ENCODE results near the gene CCDC9B.

CCDC9B gene

GRCh38 chr15:40282147-40282868 is 58.4 kb downstream of the CCDC9B start:
- no peak overlapping the region for H3K9ac ChIP-seq (ENCODE audit: low read depth, low read length)
- peaks cover 99% of the 10 kb centered on the region for H3K27me3 ChIP-seq (ENCODE audit: insufficient read depth, low read length)
- no peaks in the 10 kb centered on the region for H3K36me3 ChIP-seq (ENCODE audit: insufficient read depth, low read depth, low read length)
- no peaks in the 10 kb centered on the region for H3K9me3 ChIP-seq (ENCODE audit: insufficient read depth, low read depth, low read length)
- H3K4me1 ChIP-seq (ENCODE audit: insufficient read depth, low read length), result peaks cover 19% of the 10 kb centered on the region
- peak overlapping the region; percentile 56; the same call in 1 of the 2 replicates for H3K4me3 ChIP-seq (ENCODE audit: low read length)
- no peak overlapping the region for H3K27ac ChIP-seq (ENCODE audit: low read length)

DNA sequence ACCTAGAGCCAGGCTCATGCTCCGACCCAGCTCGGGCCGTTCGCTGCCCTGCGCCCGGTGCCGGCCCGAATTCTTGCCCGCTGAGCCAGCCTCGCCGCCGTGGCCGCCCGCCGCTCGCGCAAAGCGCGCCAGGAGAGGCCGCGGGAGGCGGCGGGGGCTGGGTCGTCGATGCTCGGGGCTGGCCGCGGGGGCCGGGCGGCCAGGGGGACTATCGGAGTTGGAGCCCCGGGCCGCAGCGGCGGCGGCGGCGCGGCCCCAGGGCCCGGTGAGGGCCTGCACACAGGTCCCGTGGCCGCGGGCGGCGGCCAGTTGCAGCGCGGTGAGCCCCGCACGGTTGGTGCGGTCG is 59.0 kb downstream of the CCDC9B start:
- Histone ChIP-seq H3K4me3 (ENCODE audit: low read length) (peak overlapping the region; percentile 56; the same call in 1 of the 2 replicates), H3K9ac (ENCODE audit: low read depth, low read length) (no peak overlapping the region), H3K4me1 (ENCODE audit: insufficient read depth, low read length) (peaks cover 15% of the 10 kb centered on the region), H3K27me3 (ENCODE audit: insufficient read depth, low read length) (peaks cover 94% of the 10 kb centered on the region), H3K27ac (ENCODE audit: low read length) (no peak overlapping the region), H3K9me3 (ENCODE audit: insufficient read depth, low read depth, low read length) (no peaks in the 10 kb centered on the region), H3K36me3 (ENCODE audit: insufficient read depth, low read depth, low read length) (no peaks in the 10 kb centered on the region)
